Stimulated activated CD4-positive, alpha-beta T cell treated with anti-CD3 and anti-CD28 coated beads, Interleukin-1b, Interleukin-23, amount 100 ng/mL, for 4 hours (primary cell): ENCODE results near the gene RPS23.
"Not testable (repeated sequence)": the region's sequence is repeated elsewhere in the genome, so short reads cannot be mapped to it uniquely, and the experiment has no call there.

Experiments used
- DNase-seq, 2 donors: peaks; one replicate each; pipeline ENCODE4 v3.0.0-alpha.2; 2020; ENCODE audit warnings: low read depth in 2 of 2

The RPS23 gene

GRCh38 chr5:82290005-82290404, 11.9 kb upstream of the RPS23 start:
- no peak for DNase-seq

GRCh38 chr5:82287625-82288024, 9.5 kb upstream of the RPS23 start:
- no peak for DNase-seq

GRCh38 chr5:82285206-82285605, 7.1 kb upstream of the RPS23 start:
- no peak for DNase-seq

- DNase-seq: no peak
Observed at GRCh38 chr5:82283893-82284292, 5.7 kb upstream of the RPS23 start.

- DNase-seq: no peak
Observed at GRCh38 chr5:82278711-82279370, 687 bp upstream of the RPS23 start.

- DNase-seq: no peak
Observed at GRCh38 chr5:82277613-82277986, 554 bp downstream of the RPS23 start.

- no peak for DNase-seq
Observed at GRCh38 chr5:82276800-82277612, 1.1 kb downstream of the RPS23 start.

- no peak for DNase-seq
Observed at GRCh38 chr5:82275216-82275664, 2.9 kb downstream of the RPS23 start.

GRCh38 chr5:82274343-82275211, 3.6 kb downstream of the RPS23 start:
- DNase-seq: no peak

- DNase-seq: not testable (repeated sequence)
Observed at GRCh38 chr5:82273426-82273825, 4.7 kb downstream of the RPS23 start.

GRCh38 chr5:82272571-82273356, 5.4 kb downstream of the RPS23 start:
- DNase-seq: not testable (repeated sequence)

GRCh38 chr5:82269363-82269762, 8.8 kb downstream of the RPS23 start:
- DNase-seq: not testable (repeated sequence)

GRCh38 chr5:82267297-82267933, 10.7 kb downstream of the RPS23 start:
- not testable (repeated sequence) for DNase-seq

- no peak for DNase-seq
Observed at GRCh38 chr5:82265047-82265446, 13.1 kb downstream of the RPS23 start.

- DNase-seq: no peak
Observed at GRCh38 chr5:82259172-82259800, 18.9 kb downstream of the RPS23 start.

GRCh38 chr5:82257729-82258128, 20.4 kb downstream of the RPS23 start:
- DNase-seq: no peak

- no peak for DNase-seq
Observed at GRCh38 chr5:82257247-82257646, 20.9 kb downstream of the RPS23 start.

GRCh38 chr5:82255844-82256243, 22.3 kb downstream of the RPS23 start:
- no peak for DNase-seq

GRCh38 chr5:82252744-82253143, 25.4 kb downstream of the RPS23 start:
- DNase-seq: no peak

- no peak for DNase-seq
Observed at GRCh38 chr5:82246960-82247574, 31.1 kb downstream of the RPS23 start.
